RWPE2 (cell line): ENCODE results near the gene RDH16.

Experiments
- ATAC-seq: fragments of 200-7000 bp; cut with Tn5 transposase; 3 replicates; pipeline ENCODE4 v1.9.1; 2021; ENCODE audit warnings: low read depth
- DNase-seq: peaks from one replicate; pipeline ENCODE4 v3.0.0-alpha.2; 2020; ENCODE audit warnings: low spot score
- H3K27ac ChIP-seq: fragments of 450-650 bp; 2 replicates; pipeline ENCODE4 v1.5.1; 2017; ENCODE audit warnings: mild to moderate bottlenecking; ENCODE audit not compliant: poor library complexity, severe bottlenecking
- H3K27me3 ChIP-seq: fragments of 250-450 bp; sonication (Bioruptor Pico); 2 replicates; pipeline ENCODE4 v1.5.1; 2021; ENCODE audit warnings: mild to moderate bottlenecking, moderate library complexity; ENCODE audit not compliant: insufficient read depth, poor library complexity, severe bottlenecking
- H3K36me3 ChIP-seq: fragments of 250-450 bp; sonication (Bioruptor Pico); 2 replicates; pipeline ENCODE4 v1.5.1; 2020; ENCODE audit warnings: low read depth, mild to moderate bottlenecking, moderate library complexity
- H3K4me1 ChIP-seq: fragments of 250-450 bp; sonication (Bioruptor Pico); 2 replicates; pipeline ENCODE4 v1.5.1; 2021; ENCODE audit warnings: mild to moderate bottlenecking, moderate library complexity; ENCODE audit not compliant: insufficient read depth, poor library complexity, severe bottlenecking
- H3K4me3 ChIP-seq: fragments of 250-450 bp; sonication (Bioruptor Pico); 2 replicates; pipeline ENCODE4 v1.5.1; 2021; ENCODE audit warnings: mild to moderate bottlenecking, moderate library complexity; ENCODE audit not compliant: severe bottlenecking
- H3K9me3 ChIP-seq: fragments of 250-450 bp; sonication (Bioruptor Pico); 2 replicates; pipeline ENCODE4 v1.5.1; 2021; ENCODE audit warnings: mild to moderate bottlenecking, moderate library complexity; ENCODE audit not compliant: severe bottlenecking
- TF ChIP-seq, protein P1 (sequence below): fragments of 450-650 bp; IDR thresholded peaks from one replicate; pipeline ENCODE4 v1.5.1; 2017; ENCODE audit warnings: mild to moderate bottlenecking, moderate library complexity; ENCODE audit not compliant: poor library complexity, severe bottlenecking

The RDH16 gene

DNA sequence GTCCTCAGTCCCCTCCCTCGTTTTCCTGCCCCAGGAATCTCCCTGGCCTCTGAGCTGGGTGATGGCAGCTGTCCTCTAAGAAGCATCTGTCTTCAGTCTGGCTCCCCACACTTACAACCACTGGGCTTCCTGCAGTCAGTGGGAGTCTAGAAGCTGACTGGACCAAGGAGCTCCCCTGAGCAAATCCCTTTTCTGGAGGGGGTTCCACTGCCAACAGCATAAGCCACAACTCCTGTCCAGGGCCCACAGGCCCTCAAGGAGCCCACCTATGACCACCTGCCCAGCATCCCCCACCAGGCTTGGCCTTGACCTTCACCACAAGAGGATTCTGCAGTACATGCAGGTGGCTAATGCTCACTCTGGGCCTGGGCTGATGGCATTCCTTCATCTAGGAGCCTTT is 4.1 kb downstream of the RDH16 start:
- DNase-seq (no peak), ATAC-seq (no peak)
- peaks cover 4% of the 10 kb centered on the region for H3K9me3 ChIP-seq
- H3K4me1 ChIP-seq = peaks cover 22% of the 10 kb centered on the region
- no peak overlapping the region for H3K27ac ChIP-seq
- no peaks in the 10 kb centered on the region for H3K36me3 ChIP-seq
- TF ChIP-seq, protein P1, sequence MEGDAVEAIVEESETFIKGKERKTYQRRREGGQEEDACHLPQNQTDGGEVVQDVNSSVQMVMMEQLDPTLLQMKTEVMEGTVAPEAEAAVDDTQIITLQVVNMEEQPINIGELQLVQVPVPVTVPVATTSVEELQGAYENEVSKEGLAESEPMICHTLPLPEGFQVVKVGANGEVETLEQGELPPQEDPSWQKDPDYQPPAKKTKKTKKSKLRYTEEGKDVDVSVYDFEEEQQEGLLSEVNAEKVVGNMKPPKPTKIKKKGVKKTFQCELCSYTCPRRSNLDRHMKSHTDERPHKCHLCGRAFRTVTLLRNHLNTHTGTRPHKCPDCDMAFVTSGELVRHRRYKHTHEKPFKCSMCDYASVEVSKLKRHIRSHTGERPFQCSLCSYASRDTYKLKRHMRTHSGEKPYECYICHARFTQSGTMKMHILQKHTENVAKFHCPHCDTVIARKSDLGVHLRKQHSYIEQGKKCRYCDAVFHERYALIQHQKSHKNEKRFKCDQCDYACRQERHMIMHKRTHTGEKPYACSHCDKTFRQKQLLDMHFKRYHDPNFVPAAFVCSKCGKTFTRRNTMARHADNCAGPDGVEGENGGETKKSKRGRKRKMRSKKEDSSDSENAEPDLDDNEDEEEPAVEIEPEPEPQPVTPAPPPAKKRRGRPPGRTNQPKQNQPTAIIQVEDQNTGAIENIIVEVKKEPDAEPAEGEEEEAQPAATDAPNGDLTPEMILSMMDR = no peak
- no peaks in the 10 kb centered on the region for H3K27me3 ChIP-seq
- H3K4me3 ChIP-seq = no peak overlapping the region

DNA sequence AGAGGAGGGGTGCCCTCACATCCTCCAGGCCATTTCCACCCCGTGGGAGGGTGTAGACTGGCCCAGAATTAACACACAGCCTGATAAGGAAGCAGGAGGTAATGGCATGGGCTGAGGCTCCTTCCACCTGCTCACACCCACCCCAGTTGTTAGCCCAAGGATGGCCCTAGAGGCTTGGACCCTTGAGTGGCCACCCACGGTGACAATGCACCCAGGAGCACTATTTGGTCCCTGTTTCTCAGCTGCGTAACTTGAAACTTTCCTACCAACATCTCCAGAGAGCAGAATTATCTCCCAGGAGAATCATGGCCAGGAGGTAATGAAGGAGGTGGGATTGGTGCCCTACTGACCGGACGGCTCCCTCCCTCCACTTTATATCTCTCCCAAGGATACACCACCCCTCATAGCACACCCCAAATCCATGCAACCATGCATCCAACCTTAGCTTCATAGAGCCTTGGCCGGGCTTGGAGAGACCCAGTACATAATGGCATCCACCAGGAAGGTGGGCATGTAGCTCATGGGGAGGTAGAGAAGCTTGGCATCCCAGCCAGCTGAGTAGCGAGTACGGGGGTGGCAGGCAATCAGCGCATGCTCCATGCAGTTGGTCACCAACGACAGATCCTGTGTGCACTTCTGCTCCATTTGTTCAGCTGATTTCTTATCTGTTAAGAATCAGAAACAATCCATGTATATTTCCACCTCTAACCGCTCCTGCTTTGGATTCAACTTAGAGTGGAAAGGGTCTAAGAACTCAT is 5.6 kb downstream of the RDH16 start:
- H3K36me3 ChIP-seq = no peaks in the 10 kb centered on the region
- ATAC-seq (no peak), DNase-seq (no peak)
- H3K4me1 ChIP-seq = peaks cover 12% of the 10 kb centered on the region
- no peak overlapping the region for H3K27ac ChIP-seq
- no peaks in the 10 kb centered on the region for H3K27me3 ChIP-seq
- no peaks in the 10 kb centered on the region for H3K9me3 ChIP-seq
- TF ChIP-seq, protein P1 = no peak
- no peak overlapping the region for H3K4me3 ChIP-seq

- Histone ChIP-seq H3K4me3 (no peak overlapping the region), H3K36me3 (no peaks in the 10 kb centered on the region), H3K27me3 (no peaks in the 10 kb centered on the region), H3K9me3 (no peaks in the 10 kb centered on the region), H3K4me1 (no peaks in the 10 kb centered on the region), H3K27ac (no peak overlapping the region)
- TF ChIP-seq, protein P1 = no peak
- no peak for DNase-seq
- no peak for ATAC-seq
These were observed 8.5 kb downstream of the RDH16 start for GRCh38 chr12:56948881-56949280.

DNA sequence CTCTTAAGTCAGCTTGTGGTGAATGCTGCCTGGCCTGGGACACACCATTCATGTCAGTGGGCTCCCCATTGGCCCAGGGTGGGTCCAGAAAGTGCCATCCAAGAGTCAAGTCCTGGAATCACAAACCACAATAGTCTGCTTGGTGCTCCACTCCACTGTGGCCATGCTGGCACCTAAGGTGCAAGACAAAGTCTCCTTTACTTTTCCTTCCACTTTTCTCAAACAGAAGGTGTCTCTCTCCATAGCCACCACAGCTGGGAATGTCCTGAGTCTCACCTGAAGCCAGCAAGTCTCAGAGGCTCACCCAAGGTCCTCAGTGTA is 9.0 kb downstream of the RDH16 start:
- H3K9me3 ChIP-seq = no peaks in the 10 kb centered on the region
- no peak overlapping the region for H3K4me3 ChIP-seq
- TF ChIP-seq, protein P1 = no peak
- DNase-seq = no peak
- H3K36me3 ChIP-seq = no peaks in the 10 kb centered on the region
- no peak overlapping the region for H3K27ac ChIP-seq
- ATAC-seq = no peak
- H3K4me1 ChIP-seq = no peaks in the 10 kb centered on the region
- H3K27me3 ChIP-seq = no peaks in the 10 kb centered on the region
